GM12801 (cell line): ENCODE data around the gene LRRC47.

ENCODE experiments used
- CTCF ChIP-seq: IDR thresholded peaks from one replicate; pipeline ENCODE4 v1.5.1; 2011; ENCODE audit warnings: control low read depth; ENCODE audit not compliant: insufficient read length; ENCODE audit errors: extremely low read depth

Gene LRRC47

GRCh38 chr1:3834701-3835100, 38.4 kb upstream of the LRRC47 start:
- TF ChIP-seq CTCF = no peak

- TF ChIP-seq CTCF = no peak
Observed at GRCh38 chr1:3831689-3832088, 35.4 kb upstream of the LRRC47 start.

- TF ChIP-seq CTCF = no peak
Observed at GRCh38 chr1:3828391-3828790, 32.1 kb upstream of the LRRC47 start.

- TF ChIP-seq CTCF = no peak
Observed at GRCh38 chr1:3827813-3828307, 31.6 kb upstream of the LRRC47 start.

- TF ChIP-seq CTCF = no peak
Observed at GRCh38 chr1:3825356-3825755, 29.1 kb upstream of the LRRC47 start.

- TF ChIP-seq CTCF = no peak
Observed at GRCh38 chr1:3824650-3825049, 28.4 kb upstream of the LRRC47 start.

- no peak for TF ChIP-seq CTCF
Observed at GRCh38 chr1:3822421-3822820, 26.1 kb upstream of the LRRC47 start.

GRCh38 chr1:3821908-3822307, 25.6 kb upstream of the LRRC47 start:
- no peak for TF ChIP-seq CTCF
